Endothelial cell of umbilical vein (primary cell): ENCODE results near the gene ADARB1. TPM values are rescaled to one million over a fixed set of nuclear protein-coding genes. Genes with fewer than 3 reads are reported as not detected.

Experiments
- BruUV-seq: library from RNA; stranded (reverse); fragments of 400-500 nt; replicated peaks from 2 replicates; lab custom pipeline; 2021; lab: Mats Ljungman, UMichigan
- CTCF ChIA-PET: fragments of 300-600, 350-600 bp; sonication (Branson Sonifier 250); formaldehyde crosslinking; loops from one replicate; lab custom pipeline; 2021; ENCODE audit warnings: antibody characterized with exemption, inconsistent platforms; lab: Charles Lee
- POLR2A ChIA-PET: fragments of 300-600, 350-600 bp; sonication (Branson Sonifier 250); formaldehyde crosslinking; loops from one replicate; lab custom pipeline; 2021; ENCODE audit warnings: antibody characterized with exemption, inconsistent platforms; lab: Charles Lee
- DNase-seq: peaks from one replicate; pipeline ENCODE4 v3.0.0-alpha.2; 2011; ENCODE audit warnings: low read depth, low spot score
- FAIRE-seq: peaks from 2 replicates; lab custom pipeline; 2011; peaks lifted over from hg19 to GRCh38; lab: Jason Lieb, UNC
- H2AFZ ChIP-seq: 2 replicates; pipeline ENCODE4 v1.6.0; 2012; ENCODE audit warnings: low read depth, low read length, control low read depth, inconsistent platforms
- H3K27ac ChIP-seq: 2 replicates; pipeline ENCODE4 v1.5.1; 2011; ENCODE audit warnings: low read depth, mild to moderate bottlenecking, control low read depth, low read length, moderate library complexity; ENCODE audit not compliant: insufficient read depth
- H3K27me3 ChIP-seq, 2 experiments: 2 replicates each; pipeline versions ENCODE4 v1.6.0 to v1.6.1; 2011; ENCODE audit warnings: low read length in 2 of 2, mixed read lengths in 1 of 2; ENCODE audit not compliant: control insufficient read depth in 2 of 2, insufficient read depth in 2 of 2
- H3K36me3 ChIP-seq, 2 experiments: 2 replicates in 1 of 2; 3 replicates in 1 of 2; pipeline ENCODE4 v1.5.1; 2011; ENCODE audit warnings: low read length in 2 of 2, mild to moderate bottlenecking in 1 of 2, moderate library complexity in 1 of 2; ENCODE audit not compliant: control insufficient read depth in 2 of 2, insufficient read depth in 2 of 2; ENCODE audit errors: extremely low read depth in 1 of 2
- H3K4me1 ChIP-seq: 3 replicates; pipeline ENCODE4 v1.5.1; 2011; ENCODE audit warnings: mild to moderate bottlenecking, low read length; ENCODE audit not compliant: control insufficient read depth, insufficient read depth; ENCODE audit errors: extremely low read depth
- H3K4me2 ChIP-seq: 2 replicates; pipeline ENCODE4 v1.6.1; 2011; ENCODE audit warnings: low read length, control low read depth, mixed read lengths; ENCODE audit not compliant: insufficient read depth
- H3K4me3 ChIP-seq, 3 experiments: fragments of 200-600 bp in 1 of 3; sonication (generic), shearing (Covaris generic) in 1 of 3; replicated peaks in 1 of 3; 2 replicates each; pipeline ENCODE4 v1.5.1; 2011 to 2016; ENCODE audit warnings: control low read depth in 3 of 3, low read length in 3 of 3, mild to moderate bottlenecking in 2 of 3, inconsistent platforms in 1 of 3, low read depth in 1 of 3, moderate library complexity in 1 of 3; ENCODE audit not compliant: insufficient read depth in 1 of 3
- H3K79me2 ChIP-seq: 2 replicates; pipeline ENCODE4 v1.6.0; 2012; ENCODE audit warnings: low read length, inconsistent platforms; ENCODE audit not compliant: control insufficient read depth, insufficient read depth
- H3K9ac ChIP-seq: replicated peaks from 2 replicates; pipeline ENCODE3; 2011; ENCODE audit warnings: low read length, control low read depth; ENCODE audit not compliant: insufficient read depth; ENCODE audit errors: extremely low read depth
- H3K9me1 ChIP-seq: replicated peaks from 3 replicates; pipeline ENCODE4 v1.6.0; 2011; ENCODE audit warnings: mild to moderate bottlenecking, low read length; ENCODE audit not compliant: control insufficient read depth, insufficient read depth; ENCODE audit errors: extremely low read depth
- H3K9me3 ChIP-seq: replicated peaks from 2 replicates; pipeline ENCODE4 v1.5.1; 2012; ENCODE audit warnings: low read length, inconsistent platforms; ENCODE audit not compliant: control insufficient read depth, insufficient read depth
- H4K20me1 ChIP-seq: replicated peaks from 2 replicates; pipeline ENCODE3; 2011; ENCODE audit warnings: mild to moderate bottlenecking, low read length; ENCODE audit not compliant: control insufficient read depth, insufficient read depth; ENCODE audit errors: extremely low read depth
- EZH2 ChIP-seq: IDR thresholded peaks from 2 replicates; pipeline ENCODE4 v1.6.1; 2012; ENCODE audit warnings: borderline replicate concordance, low read depth, mild to moderate bottlenecking, moderate library complexity, low read length, inconsistent platforms; ENCODE audit not compliant: severe bottlenecking
- FOS ChIP-seq: IDR thresholded peaks from 2 replicates; pipeline ENCODE4 v1.6.1; 2011; ENCODE audit warnings: mild to moderate bottlenecking, low read length, moderate library complexity, borderline replicate concordance; ENCODE audit not compliant: insufficient read depth
- GATA2 ChIP-seq: IDR thresholded peaks from 2 replicates; pipeline ENCODE4 v1.7.0; 2011; ENCODE audit warnings: low read depth, mild to moderate bottlenecking, moderate library complexity, mixed read lengths, low read length; ENCODE audit not compliant: insufficient read length, insufficient read depth
- JUN ChIP-seq: IDR thresholded peaks from 2 replicates; pipeline ENCODE4 v1.6.1; 2011; ENCODE audit warnings: borderline replicate concordance, low read depth; ENCODE audit not compliant: insufficient read length, insufficient read depth
- MYC ChIP-seq: IDR thresholded peaks from one replicate; pipeline ENCODE4 v1.6.1; 2011; ENCODE audit warnings: mild to moderate bottlenecking, low read depth, low read length
- POLR2A ChIP-seq: IDR thresholded peaks from 2 replicates; pipeline ENCODE4 v1.6.1; 2012; ENCODE audit warnings: low read depth, mild to moderate bottlenecking, control low read depth, low read length
- POLR2AphosphoS5 ChIP-seq: IDR thresholded peaks from 2 replicates; pipeline ENCODE4 v1.6.1; 2012; ENCODE audit warnings: low read depth, mild to moderate bottlenecking, control low read depth, low read length, moderate library complexity; ENCODE audit not compliant: insufficient read depth
- dilution Hi-C: fragments of 300-500 bp; cut with MboI; formaldehyde crosslinking; loops from one replicate; pipeline ENCODE4 v1.15.0; 2019; ENCODE audit warnings: low sequenced_read_pairs; ENCODE audit not compliant: extremely low pct_ligation_motif_present
- intact Hi-C: fragments of 100-400 bp; cut with micrococcal nuclease; formaldehyde crosslinking; loops from one replicate; pipeline ENCODE4 v1.10.0; 2022
- polyA plus RNA-seq, 4 experiments: library from polyadenylated mRNA; depleted of rRNA in 3 of 4; stranded (reverse) in 3 of 4; unstranded in 1 of 4; fragments of >200 nt; gene quantifications; 2 replicates each; pipeline versions ENCODE4 v1.2.1 to v1.2.3, GENCODE V29; 2011 to 2012; ENCODE audit warnings: missing spikeins in 1 of 4
- total RNA-seq: library from RNA; stranded (reverse); gene quantifications from 2 replicates; pipeline ENCODE4 v1.2.3, GENCODE V29; 2021
- TF ChIP-seq, protein P1 (sequence below): IDR thresholded peaks from 2 replicates; pipeline ENCODE4 v1.6.1; 2011; ENCODE audit not compliant: insufficient read depth, insufficient read length
- TF ChIP-seq, protein P2 (sequence below), 2 donors: IDR thresholded peaks; 1 replicate in 1 of 2; 2 replicates in 1 of 2; pipeline ENCODE4 v1.5.1; 2011; ENCODE audit warnings: low read length in 2 of 2, mild to moderate bottlenecking in 2 of 2, moderate library complexity in 2 of 2, control low read depth in 1 of 2, inconsistent platforms in 1 of 2, low read depth in 1 of 2; ENCODE audit not compliant: insufficient read depth in 1 of 2; ENCODE audit errors: extremely low read depth in 1 of 2

Gene ADARB1
- total and polyA plus RNA-seq, 2 donors (not counting 3 experiments of a cell fraction or from before 2014, with no cell fraction given), result 32.5 to 54.3 TPM

GRCh38 chr21:45114072-45114471 is 39.7 kb downstream of the ADARB1 start:
- no peak overlapping the region for H3K9ac ChIP-seq
- H3K4me2 ChIP-seq, result no peak overlapping the region
- DNase-seq (no peak), FAIRE-seq (peak; percentile 52)
- no peak overlapping the region for H3K27ac ChIP-seq
- no peak overlapping the region for H2AFZ ChIP-seq
- H3K9me1 ChIP-seq, result no peaks in the 10 kb centered on the region
- H3K4me3 ChIP-seq, result no peak overlapping the region
- POLR2A ChIA-PET, result no interaction called here
- H3K27me3 ChIP-seq, result no peaks in the 10 kb centered on the region
- H4K20me1 ChIP-seq, result no peaks in the 10 kb centered on the region
- H3K4me1 ChIP-seq, result peaks cover 33% of the 10 kb centered on the region
- TF ChIP-seq GATA2 (no peak), JUN (no peak), EZH2 (no peak), POLR2A (no peak), MYC (no peak), POLR2AphosphoS5 (no peak), FOS (no peak)
- TF ChIP-seq, protein P1, sequence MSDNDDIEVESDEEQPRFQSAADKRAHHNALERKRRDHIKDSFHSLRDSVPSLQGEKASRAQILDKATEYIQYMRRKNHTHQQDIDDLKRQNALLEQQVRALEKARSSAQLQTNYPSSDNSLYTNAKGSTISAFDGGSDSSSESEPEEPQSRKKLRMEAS, result no peak
- TF ChIP-seq, protein P2, sequence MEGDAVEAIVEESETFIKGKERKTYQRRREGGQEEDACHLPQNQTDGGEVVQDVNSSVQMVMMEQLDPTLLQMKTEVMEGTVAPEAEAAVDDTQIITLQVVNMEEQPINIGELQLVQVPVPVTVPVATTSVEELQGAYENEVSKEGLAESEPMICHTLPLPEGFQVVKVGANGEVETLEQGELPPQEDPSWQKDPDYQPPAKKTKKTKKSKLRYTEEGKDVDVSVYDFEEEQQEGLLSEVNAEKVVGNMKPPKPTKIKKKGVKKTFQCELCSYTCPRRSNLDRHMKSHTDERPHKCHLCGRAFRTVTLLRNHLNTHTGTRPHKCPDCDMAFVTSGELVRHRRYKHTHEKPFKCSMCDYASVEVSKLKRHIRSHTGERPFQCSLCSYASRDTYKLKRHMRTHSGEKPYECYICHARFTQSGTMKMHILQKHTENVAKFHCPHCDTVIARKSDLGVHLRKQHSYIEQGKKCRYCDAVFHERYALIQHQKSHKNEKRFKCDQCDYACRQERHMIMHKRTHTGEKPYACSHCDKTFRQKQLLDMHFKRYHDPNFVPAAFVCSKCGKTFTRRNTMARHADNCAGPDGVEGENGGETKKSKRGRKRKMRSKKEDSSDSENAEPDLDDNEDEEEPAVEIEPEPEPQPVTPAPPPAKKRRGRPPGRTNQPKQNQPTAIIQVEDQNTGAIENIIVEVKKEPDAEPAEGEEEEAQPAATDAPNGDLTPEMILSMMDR (IDR thresholded peaks at IDR 0.05; ENCODE audit: extremely low read depth in 1 of 2, insufficient read depth in 1 of 2, low read depth in 1 of 2, low read length in 2 of 2), result no peak
- no peaks in the 10 kb centered on the region for H3K9me3 ChIP-seq
- no peaks in the 10 kb centered on the region for H3K36me3 ChIP-seq
- BruUV-seq, result no TSS peak
- dilution Hi-C loops (no loop called here), intact Hi-C loops (no loop called here)
- CTCF ChIA-PET, result interaction anchor here (1.3 to 8.9 kb wide), 4 partner anchors 8 to 15 kb away, joined by 6 to 64 read pairs (median 11); no protein-coding TSS in a partner anchor
- peaks cover 15% of the 10 kb centered on the region for H3K79me2 ChIP-seq
